ENCODE measurements around the gene EBF4. TPM values are rescaled to one million over a fixed set of nuclear protein-coding genes. Genes with fewer than 3 reads are reported as not detected.
A peak's percentile ranks its signal among the peaks of the same experiment; 100 is the strongest.

The EBF4 gene
- total RNA-seq, 2 experiments from 2014 or later: 5.9 to 6.6 TPM

DNA sequence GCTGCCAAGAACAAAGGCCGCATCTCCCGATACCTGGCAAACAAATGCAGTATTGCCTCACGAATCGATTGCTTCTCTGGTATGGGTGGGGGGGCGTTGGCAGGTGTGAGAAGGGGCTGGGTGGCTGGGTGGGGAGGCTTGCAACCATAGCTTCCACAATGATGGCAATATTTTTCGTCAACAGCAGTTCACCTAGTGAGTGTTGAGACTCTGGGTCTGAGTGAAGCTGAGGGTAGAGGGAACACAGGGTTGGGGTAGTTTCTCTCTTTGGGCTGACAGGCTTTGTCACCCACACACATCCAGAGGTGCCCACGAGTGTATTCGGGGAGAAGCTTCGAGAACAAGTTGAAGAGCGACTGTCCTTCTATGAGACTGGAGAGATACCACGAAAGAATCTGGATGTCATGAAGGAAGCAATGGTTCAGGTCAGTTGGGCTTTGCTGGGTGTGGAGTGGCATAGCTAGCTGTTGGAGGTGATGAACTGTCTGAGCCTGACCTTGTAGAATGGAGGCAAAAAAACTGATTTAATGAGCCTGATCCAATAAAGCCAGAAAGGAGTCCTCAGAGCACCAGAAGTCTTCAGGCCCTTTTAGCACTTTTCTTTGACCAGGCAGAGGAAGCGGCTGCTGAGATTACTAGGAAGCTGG is 36.0 kb upstream of the EBF4 start:
- Mint-ChIP-seq H3K27ac (peak overlapping the region; percentile 19), H3K9me3 (no peaks in the 10 kb centered on the region), H3K36me3 (peaks cover 78% of the 10 kb centered on the region), H3K4me3 (no peak overlapping the region), H3K27me3 (no peaks in the 10 kb centered on the region), H3K4me1 (ENCODE audit: low read depth) (peaks cover 45% of the 10 kb centered on the region)
- CTCF ChIA-PET: no interaction called here
- DNase-seq: no peak
- intact Hi-C loops (cut with micrococcal nuclease): no loop called here
- POLR2A ChIA-PET: interaction anchor here (5.6 kb wide), 1 partner anchor 8 kb away, joined by 68 read pairs; the partner anchor contains the start of gene IDH3B

DNA sequence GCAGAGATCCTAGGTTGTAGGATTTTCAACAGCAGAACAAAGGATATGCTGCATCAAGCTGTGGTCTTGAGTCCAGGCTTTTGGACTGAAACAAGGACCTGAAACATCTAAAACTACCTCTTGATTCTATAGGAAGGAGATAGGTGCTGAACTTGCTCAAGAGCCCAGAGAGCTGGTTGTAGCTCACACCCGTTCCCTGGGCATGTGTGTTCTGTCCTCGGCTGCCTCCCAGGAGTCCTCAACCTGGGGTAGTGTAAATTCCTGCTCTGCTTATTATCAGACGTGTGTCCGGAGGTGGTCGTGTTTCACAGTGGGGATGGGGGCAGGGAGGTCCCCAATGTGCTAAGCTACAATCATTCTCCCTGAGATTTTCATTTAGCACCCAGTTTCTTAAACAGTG is 35.3 kb upstream of the EBF4 start:
- no peak overlapping the region for H3K4me3 Mint-ChIP-seq
- no peaks in the 10 kb centered on the region for H3K27me3 Mint-ChIP-seq
- H3K27ac Mint-ChIP-seq: peak overlapping the region; percentile 19
- H3K36me3 Mint-ChIP-seq: peaks cover 82% of the 10 kb centered on the region
- intact Hi-C loops (cut with micrococcal nuclease): no loop called here
- no peak for DNase-seq
- H3K4me1 Mint-ChIP-seq (ENCODE audit: low read depth): peaks cover 50% of the 10 kb centered on the region
- CTCF ChIA-PET: no interaction called here
- no peaks in the 10 kb centered on the region for H3K9me3 Mint-ChIP-seq
- POLR2A ChIA-PET: no interaction called here

DNA sequence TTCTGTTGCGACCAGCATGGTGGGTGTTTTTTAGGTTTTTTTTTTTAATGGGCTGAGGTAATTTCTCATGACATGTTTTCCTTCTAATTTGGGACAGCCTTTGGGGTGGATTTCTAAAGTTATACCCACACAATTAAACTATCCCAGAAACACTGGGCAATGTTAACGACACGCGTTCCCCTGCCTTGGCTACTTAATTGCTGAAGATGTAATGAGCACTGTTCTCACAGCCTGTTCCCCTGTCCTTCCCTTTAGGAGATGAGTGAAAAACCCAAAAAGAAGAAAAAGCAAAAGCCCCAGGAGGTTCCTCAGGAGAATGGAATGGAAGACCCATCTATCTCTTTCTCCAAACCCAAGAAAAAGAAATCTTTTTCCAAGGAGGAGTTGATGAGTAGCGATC is 34.9 kb upstream of the EBF4 start:
- Mint-ChIP-seq H3K36me3 (peaks cover 81% of the 10 kb centered on the region), H3K9me3 (no peaks in the 10 kb centered on the region), H3K27ac (peak overlapping the region; percentile 72), H3K4me3 (no peak overlapping the region), H3K27me3 (no peaks in the 10 kb centered on the region), H3K4me1 (ENCODE audit: low read depth) (peaks cover 52% of the 10 kb centered on the region)
- intact Hi-C loops (cut with micrococcal nuclease): no loop called here
- no peak for DNase-seq
- ChIA-PET CTCF (no interaction called here), POLR2A (no interaction called here)

DNA sequence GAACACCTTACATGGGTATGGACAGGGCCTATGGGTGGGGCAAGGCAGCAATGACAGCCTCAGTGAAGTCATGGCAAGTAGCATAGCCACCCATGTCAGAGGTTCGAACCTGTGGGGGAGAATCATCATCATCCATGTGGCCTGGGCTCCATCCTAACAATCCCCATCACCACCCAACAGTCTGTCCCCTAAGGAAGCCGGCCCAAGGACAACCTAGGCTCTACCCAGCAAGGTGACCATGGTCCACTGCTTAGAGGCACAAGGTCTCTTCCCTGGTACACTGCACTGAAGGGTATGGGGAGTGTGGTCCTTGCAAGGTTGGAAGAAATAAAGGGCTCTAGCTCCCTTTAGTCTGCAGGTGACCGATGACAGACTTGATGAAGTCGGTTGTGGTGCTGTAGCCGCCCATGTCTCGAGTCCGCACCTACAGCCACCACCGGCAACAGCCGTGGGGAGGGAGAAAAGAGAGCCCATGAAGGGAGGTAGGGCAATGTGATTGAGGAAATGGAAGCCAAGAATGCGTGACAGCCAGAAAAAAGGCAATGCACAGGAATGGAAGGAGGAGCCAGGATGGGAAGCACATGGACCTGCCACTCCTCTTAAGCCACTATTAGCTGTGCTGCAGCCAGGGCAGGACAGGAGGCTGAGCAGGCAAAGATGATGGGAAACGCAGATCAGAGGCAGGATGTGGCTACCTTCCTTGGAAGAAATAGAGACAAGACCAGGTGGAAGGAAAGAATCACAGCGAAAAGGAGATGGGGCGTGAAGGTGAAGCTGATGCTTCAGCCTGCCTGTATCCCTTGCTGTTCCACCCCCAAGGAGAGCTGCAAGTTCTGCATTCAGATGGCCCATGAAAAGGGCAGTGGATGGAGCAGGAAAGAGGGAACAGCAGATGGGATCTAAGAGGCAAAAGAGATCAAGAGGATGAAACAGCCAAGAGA is 33.9 kb upstream of the EBF4 start:
- ChIA-PET CTCF (no interaction called here), POLR2A (no interaction called here)
- Mint-ChIP-seq H3K4me1 (ENCODE audit: low read depth) (peaks cover 58% of the 10 kb centered on the region), H3K36me3 (peaks cover 72% of the 10 kb centered on the region), H3K27me3 (no peaks in the 10 kb centered on the region), H3K9me3 (no peaks in the 10 kb centered on the region), H3K27ac (peak overlapping the region; percentile 78), H3K4me3 (no peak overlapping the region)
- no peak for DNase-seq
- intact Hi-C loops (cut with micrococcal nuclease): no loop called here

DNA sequence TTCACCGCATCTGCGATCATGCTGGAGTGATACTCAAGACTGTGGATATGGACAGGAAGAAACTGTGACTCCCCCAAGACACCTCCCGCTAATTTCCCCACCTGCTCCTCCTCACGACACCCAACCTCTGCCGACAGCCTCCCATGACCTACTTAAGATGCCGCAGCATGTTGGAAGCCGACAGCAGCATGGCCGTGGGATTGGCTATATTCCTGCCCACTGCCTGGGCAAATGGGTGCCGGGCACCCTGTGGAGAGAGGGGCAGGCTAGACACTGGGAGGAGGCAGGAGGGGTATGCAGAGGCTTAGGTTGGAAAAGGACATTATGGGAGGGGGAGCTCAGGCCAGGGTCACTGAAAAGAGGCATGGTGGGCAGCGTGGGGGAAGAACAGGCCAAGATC is 33.0 kb upstream of the EBF4 start:
- H3K36me3 Mint-ChIP-seq: peaks cover 66% of the 10 kb centered on the region
- ChIA-PET CTCF (no interaction called here), POLR2A (no interaction called here)
- H3K9me3 Mint-ChIP-seq: no peaks in the 10 kb centered on the region
- peak overlapping the region; percentile 78 for H3K27ac Mint-ChIP-seq
- no peak for DNase-seq
- intact Hi-C loops (cut with micrococcal nuclease): no loop called here
- H3K4me3 Mint-ChIP-seq: no peak overlapping the region
- peaks cover 53% of the 10 kb centered on the region for H3K4me1 Mint-ChIP-seq (ENCODE audit: low read depth)
- no peaks in the 10 kb centered on the region for H3K27me3 Mint-ChIP-seq

DNA sequence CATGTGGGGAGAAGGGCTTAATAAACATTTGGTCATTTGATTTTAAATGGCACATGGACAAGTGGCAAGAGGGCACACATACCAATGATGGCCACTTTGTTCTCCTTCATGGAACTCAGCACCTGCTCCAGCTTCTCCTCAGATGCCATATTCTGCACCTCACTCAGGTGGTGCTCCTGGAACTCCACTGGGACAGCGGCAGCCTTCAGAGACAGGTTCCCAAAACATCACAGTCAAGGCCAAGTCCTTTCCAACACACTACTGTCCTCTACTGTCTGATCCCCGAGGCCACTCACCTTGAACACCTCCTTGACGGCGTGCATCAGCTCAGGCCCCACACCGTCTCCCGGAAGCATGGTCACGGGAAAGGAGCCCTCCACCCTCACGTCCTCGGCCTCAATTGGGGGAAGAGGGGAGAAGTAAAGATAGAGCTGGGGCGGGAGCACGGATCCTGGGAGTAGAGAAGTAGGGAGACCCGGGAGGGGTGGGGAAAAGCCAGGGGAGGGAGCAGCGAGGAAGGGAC is 29.2 kb upstream of the EBF4 start:
- ChIA-PET CTCF (interaction anchor here (0.6 to 1.3 kb wide), 2 partner anchors 141 to 338 kb away, joined by 3 to 5 read pairs; no protein-coding TSS in a partner anchor), POLR2A (interaction anchor here (1.0 to 4.4 kb wide), 3 partner anchors 10 to 25 kb away, joined by 3 to 68 read pairs (median 6); partner anchors contain the start of gene NOP56)
- H3K27me3 Mint-ChIP-seq: no peaks in the 10 kb centered on the region
- H3K4me1 Mint-ChIP-seq (ENCODE audit: low read depth): peaks cover 27% of the 10 kb centered on the region
- peaks cover 29% of the 10 kb centered on the region for H3K36me3 Mint-ChIP-seq
- peak overlapping the region; percentile 79 for H3K4me3 Mint-ChIP-seq
- no peak for DNase-seq
- peak overlapping the region; percentile 94 for H3K27ac Mint-ChIP-seq
- no peaks in the 10 kb centered on the region for H3K9me3 Mint-ChIP-seq
- intact Hi-C loops (cut with micrococcal nuclease): no loop called here

DNA sequence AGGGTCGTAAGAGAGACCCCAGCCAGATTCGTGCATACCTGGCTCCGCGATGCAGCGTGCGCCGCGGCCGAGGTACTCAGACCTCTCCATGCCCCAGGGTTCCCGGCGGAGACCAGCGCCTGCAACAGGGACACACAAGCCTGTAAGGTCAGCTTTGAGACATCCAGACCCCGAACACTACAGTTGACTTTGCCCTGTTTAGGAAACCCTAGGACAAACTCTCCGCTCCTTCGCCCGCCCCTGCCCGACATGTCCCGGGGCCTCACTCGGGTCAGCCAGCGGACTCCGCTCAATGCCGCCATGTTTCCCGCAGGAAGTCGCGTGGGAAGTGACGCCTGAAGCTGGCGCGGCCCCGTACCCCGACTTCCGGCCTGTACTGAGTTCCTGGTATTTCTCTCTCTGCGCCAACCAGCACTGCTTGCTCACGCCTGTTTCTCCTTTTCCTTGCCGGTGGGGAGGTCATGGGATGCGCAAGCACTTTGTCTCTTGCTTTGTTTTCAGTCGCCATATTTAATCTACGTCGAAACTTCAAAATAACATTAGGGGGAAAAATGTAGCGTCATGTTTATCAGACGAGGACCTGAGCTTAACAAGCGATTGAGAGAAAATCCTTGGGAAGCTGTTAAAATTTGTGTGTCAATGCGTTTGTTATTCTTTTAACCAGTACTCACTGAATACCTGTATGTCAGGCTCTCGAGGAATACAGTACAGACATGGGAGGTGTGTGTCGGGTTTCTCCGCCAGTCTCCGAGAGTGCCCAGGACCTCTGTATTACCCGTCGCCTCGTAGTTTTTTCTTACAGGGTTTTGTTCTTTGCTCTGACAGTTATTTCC is 28.5 kb upstream of the EBF4 start, which contains the start of gene IDH3B:
Gene IDH3B, minus strand, starts transcription at position 330 of the 833 bp plus-strand sequence. Its CDS starts 28 bp downstream, at position 302.
- intact Hi-C loops (cut with micrococcal nuclease): loop anchor here (1.0 to 2.0 kb wide), 3 partner anchors 12 to 321 kb away; partner anchors contain the start of genes NOP56 and SNRPB
- CTCF ChIA-PET: interaction anchor here (0.6 to 1.3 kb wide), 6 partner anchors 10 to 1047 kb away, joined by 3 to 5 read pairs (median 3); no protein-coding TSS in a partner anchor
- H3K36me3 Mint-ChIP-seq: peaks cover 22% of the 10 kb centered on the region

DNA sequence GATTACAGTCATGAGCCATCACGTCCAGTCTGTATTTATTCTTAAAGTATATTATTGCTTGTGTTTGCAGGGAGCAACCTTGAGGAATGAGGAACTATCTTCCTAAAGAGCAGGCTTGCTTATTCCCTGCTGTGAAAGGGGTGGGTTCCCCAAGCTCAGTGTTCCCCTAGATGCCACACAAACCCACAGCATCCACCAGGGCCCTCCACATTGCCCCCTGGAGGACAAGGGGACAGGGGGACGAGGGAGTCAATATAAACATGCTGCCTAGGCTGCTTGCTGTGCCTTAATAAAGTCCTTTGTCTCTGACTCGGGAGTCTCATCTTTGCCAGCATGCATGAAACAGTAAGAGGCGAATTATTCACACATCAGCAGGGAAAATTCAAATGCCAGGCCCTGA is 20.6 kb upstream of the EBF4 start:
- H3K27me3 Mint-ChIP-seq: no peaks in the 10 kb centered on the region
- peak; percentile 27 for DNase-seq
- H3K4me1 Mint-ChIP-seq (ENCODE audit: low read depth): no peaks in the 10 kb centered on the region
- no peaks in the 10 kb centered on the region for H3K36me3 Mint-ChIP-seq
- no peak overlapping the region for H3K27ac Mint-ChIP-seq
- H3K9me3 Mint-ChIP-seq: no peaks in the 10 kb centered on the region
- intact Hi-C loops (cut with micrococcal nuclease): no loop called here
- ChIA-PET POLR2A (interaction anchor here (0.9 kb wide), 1 partner anchor 19 kb away, joined by 4 read pairs; the partner anchor contains the start of gene NOP56), CTCF (no interaction called here)
- no peak overlapping the region for H3K4me3 Mint-ChIP-seq

More for the DNA sequence above, 28.5 kb upstream of the EBF4 start, which contains the start of gene IDH3B:
- Mint-ChIP-seq H3K27me3 (no peaks in the 10 kb centered on the region), H3K9me3 (no peaks in the 10 kb centered on the region), H3K4me1 (ENCODE audit: low read depth) (peaks cover 20% of the 10 kb centered on the region), H3K27ac (peak within 1 kb of the TSS; percentile 94), H3K4me3 (peak within 1 kb of the TSS; percentile 79)
- POLR2A ChIA-PET: interaction anchor here (1.0 to 4.4 kb wide), 3 partner anchors 10 to 24 kb away, joined by 3 to 68 read pairs (median 6); partner anchors contain the start of gene NOP56
- DNase-seq: peak; percentile 97

DNA sequence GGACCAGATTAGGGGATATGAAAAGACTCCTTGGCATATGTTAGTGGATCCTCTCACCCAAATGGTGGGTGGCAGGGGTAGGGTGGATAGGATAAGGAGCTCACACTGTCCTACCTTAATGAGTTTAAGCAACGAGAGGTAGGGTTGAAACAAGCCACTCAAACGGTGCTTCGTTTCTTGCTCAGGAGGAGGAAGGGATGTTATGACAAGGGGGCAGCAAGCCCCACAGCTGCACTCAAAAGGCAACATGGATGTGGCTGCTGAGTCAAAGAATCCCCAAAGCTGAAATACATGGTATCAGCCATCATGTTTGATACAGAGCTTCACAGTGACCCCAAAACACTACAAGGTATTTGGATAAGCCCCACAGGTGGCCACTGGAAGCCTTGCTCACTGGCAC is 20.1 kb upstream of the EBF4 start:
- ChIA-PET CTCF (interaction anchor here (0.9 kb wide), 1 partner anchor 20 kb away, joined by 3 read pairs; the partner anchor contains the start of gene NOP56), POLR2A (interaction anchor here (0.9 kb wide), 1 partner anchor 20 kb away, joined by 4 read pairs; the partner anchor contains the start of gene NOP56)
- intact Hi-C loops (cut with micrococcal nuclease): no loop called here
- H3K27ac Mint-ChIP-seq: no peak overlapping the region
- DNase-seq: no peak
- no peaks in the 10 kb centered on the region for H3K27me3 Mint-ChIP-seq
- H3K9me3 Mint-ChIP-seq: no peaks in the 10 kb centered on the region
- H3K4me3 Mint-ChIP-seq: no peak overlapping the region
- H3K4me1 Mint-ChIP-seq (ENCODE audit: low read depth): no peaks in the 10 kb centered on the region
- H3K36me3 Mint-ChIP-seq: no peaks in the 10 kb centered on the region

DNA sequence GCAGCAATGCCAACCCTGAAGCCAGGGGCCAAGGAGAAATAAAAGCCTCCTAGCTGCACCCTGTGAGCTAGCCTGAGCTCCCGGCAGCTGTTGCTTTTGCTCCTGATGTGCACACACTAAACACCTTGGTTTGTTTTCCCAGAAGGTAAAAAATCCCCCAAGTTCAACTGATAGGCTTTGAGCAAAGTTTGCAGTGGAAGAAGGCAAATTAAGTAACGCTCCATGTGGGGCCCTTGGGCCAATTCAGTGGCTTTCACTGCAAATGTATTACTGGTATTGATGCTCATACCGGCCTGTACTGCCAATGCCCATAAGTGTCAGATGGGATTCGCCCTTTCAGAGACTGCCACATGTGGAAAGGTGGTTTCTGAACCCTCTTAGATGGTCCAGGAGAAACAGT is 19.1 kb upstream of the EBF4 start:
- H3K4me3 Mint-ChIP-seq: no peak overlapping the region
- DNase-seq: no peak
- no peaks in the 10 kb centered on the region for H3K4me1 Mint-ChIP-seq (ENCODE audit: low read depth)
- intact Hi-C loops (cut with micrococcal nuclease): no loop called here
- CTCF ChIA-PET: interaction anchor here (0.7 to 1.0 kb wide), 4 partner anchors 9 to 165 kb away, joined by 3 read pairs; partner anchors contain the start of genes IDH3B and NOP56
- no peak overlapping the region for H3K27ac Mint-ChIP-seq
- H3K9me3 Mint-ChIP-seq: no peaks in the 10 kb centered on the region
- POLR2A ChIA-PET: no interaction called here
- H3K36me3 Mint-ChIP-seq: no peaks in the 10 kb centered on the region
- no peaks in the 10 kb centered on the region for H3K27me3 Mint-ChIP-seq

DNA sequence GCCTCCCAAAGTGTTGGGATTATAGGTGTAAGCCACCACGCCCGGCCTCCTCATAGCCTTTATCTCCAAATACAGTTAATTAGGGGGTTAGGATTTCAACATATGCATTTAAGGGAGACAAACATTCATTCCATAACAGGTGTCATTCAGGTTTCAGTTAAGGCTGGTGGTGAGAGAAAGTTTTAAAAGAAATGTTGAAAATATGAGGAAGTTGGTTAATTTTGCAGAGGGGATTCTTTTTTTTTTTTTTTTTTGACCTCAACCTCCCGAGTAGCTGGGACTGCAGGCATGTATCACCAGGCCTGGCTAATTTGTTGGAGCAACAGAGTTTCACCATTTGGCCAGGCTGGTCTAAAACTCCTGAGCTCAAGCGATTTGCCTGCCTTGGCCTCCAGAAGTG is 12.5 kb upstream of the EBF4 start:
- H3K4me3 Mint-ChIP-seq: no peak overlapping the region
- ChIA-PET POLR2A (no interaction called here), CTCF (no interaction called here)
- peaks cover 19% of the 10 kb centered on the region for H3K27me3 Mint-ChIP-seq
- H3K27ac Mint-ChIP-seq: no peak overlapping the region
- no peaks in the 10 kb centered on the region for H3K4me1 Mint-ChIP-seq (ENCODE audit: low read depth)
- H3K9me3 Mint-ChIP-seq: no peaks in the 10 kb centered on the region
- intact Hi-C loops (cut with micrococcal nuclease): no loop called here
- no peak for DNase-seq
- no peaks in the 10 kb centered on the region for H3K36me3 Mint-ChIP-seq

Measured in activated CD4-positive, alpha-beta memory T cell treated with anti-CD3 and anti-CD28 coated beads for 36 hours (primary cell).